Natural killer cell (primary cell): ENCODE measurements around the gene NEU4. TPM values are rescaled to one million over a fixed set of nuclear protein-coding genes. Genes with fewer than 3 reads are reported as not detected.
A peak's percentile ranks its signal among the peaks of the same experiment; 100 is the strongest.

ENCODE experiments used
- ATAC-seq, 3 donors: fragments of 150-1000 bp in 2 of 3; fragments of 200-7000 bp in 1 of 3; cut with Tn5 transposase; 1 replicate in 1 of 3; 2 replicates in 2 of 3; pipeline ENCODE4 v1.10.0; 2021; ENCODE audit warnings: mild to moderate bottlenecking in 2 of 3, moderate library complexity in 2 of 3
- DNase-seq, 2 donors: peaks; one replicate each; pipeline versions ENCODE4 v3.0.0 to v3.0.0-alpha.2; 2013 to 2021; ENCODE audit warnings: mixed read lengths in 1 of 2
- H3K27ac ChIP-seq: one replicate; pipeline ENCODE4 v1.5.1; 2013; ENCODE audit warnings: mild to moderate bottlenecking, low read length
- H3K27me3 ChIP-seq: one replicate; pipeline ENCODE4 v1.6.1; 2013; ENCODE audit warnings: low read length; ENCODE audit not compliant: control insufficient read depth, insufficient read depth
- H3K36me3 ChIP-seq: one replicate; pipeline ENCODE4 v1.6.1; 2013; ENCODE audit warnings: low read length; ENCODE audit not compliant: control insufficient read depth, insufficient read depth
- H3K4me1 ChIP-seq: one replicate; pipeline ENCODE4 v1.6.1; 2013; ENCODE audit warnings: low read length; ENCODE audit not compliant: control insufficient read depth, insufficient read depth
- H3K4me3 ChIP-seq: one replicate; pipeline ENCODE4 v1.5.1; 2013; ENCODE audit warnings: low read length
- H3K9me3 ChIP-seq: one replicate; pipeline ENCODE4 v1.6.1; 2013; ENCODE audit warnings: low read length; ENCODE audit not compliant: control insufficient read depth, insufficient read depth
- H3K27ac Mint-ChIP-seq, 2 donors: one replicate each; pipeline ENCODE4 v1.8.0; 2022; ENCODE audit warnings: mild to moderate bottlenecking in 2 of 2, mixed read lengths in 2 of 2, moderate library complexity in 1 of 2
- H3K27me3 Mint-ChIP-seq, 2 donors: one replicate each; pipeline ENCODE4 v1.8.0; 2022; ENCODE audit warnings: low read depth in 2 of 2, mixed read lengths in 2 of 2
- H3K36me3 Mint-ChIP-seq: one replicate; pipeline ENCODE4 v1.8.0; 2022; ENCODE audit warnings: mixed read lengths
- H3K4me1 Mint-ChIP-seq, 2 donors: one replicate each; pipeline ENCODE4 v1.8.0; 2022; ENCODE audit warnings: mixed read lengths in 2 of 2
- H3K4me3 Mint-ChIP-seq: one replicate; pipeline ENCODE4 v1.8.0; 2022; ENCODE audit warnings: mild to moderate bottlenecking, moderate library complexity, mixed read lengths
- H3K9me3 Mint-ChIP-seq, 2 donors: one replicate each; pipeline ENCODE4 v1.8.0; 2022; ENCODE audit warnings: mixed read lengths in 2 of 2
- WGBS: methylation state at CpG from one replicate; pipeline ENCODE4 v1.1.7; 2013; ENCODE audit warnings: missing lambda C conversion rate; ENCODE audit not compliant: insufficient coverage; 5-methylcytosine and 5-hydroxymethylcytosine counted together
- intact Hi-C: fragments of 100-400 bp; cut with micrococcal nuclease; formaldehyde crosslinking; loops from one replicate; pipeline ENCODE4 v1.14.2; 2022
- total RNA-seq, 4 donors: library from RNA; stranded (reverse); fragments of 120-200 nt in 1 of 4; gene quantifications; one replicate each; pipeline versions ENCODE4 v1.2.3 to v1.2.4, GENCODE V29; 2013 to 2022
- TF ChIP-seq, protein P1 (sequence below): fragments of 200-600 bp; IDR thresholded peaks from one replicate; pipeline ENCODE4 v1.8.0; 2022; ENCODE audit warnings: antibody characterized with exemption

Gene NEU4
- total RNA-seq, 3 donors from 2014 or later (not counting 1 experiment from before 2014, with no cell fraction given): 0.39 to 6.6 (median 2.2) TPM

DNA sequence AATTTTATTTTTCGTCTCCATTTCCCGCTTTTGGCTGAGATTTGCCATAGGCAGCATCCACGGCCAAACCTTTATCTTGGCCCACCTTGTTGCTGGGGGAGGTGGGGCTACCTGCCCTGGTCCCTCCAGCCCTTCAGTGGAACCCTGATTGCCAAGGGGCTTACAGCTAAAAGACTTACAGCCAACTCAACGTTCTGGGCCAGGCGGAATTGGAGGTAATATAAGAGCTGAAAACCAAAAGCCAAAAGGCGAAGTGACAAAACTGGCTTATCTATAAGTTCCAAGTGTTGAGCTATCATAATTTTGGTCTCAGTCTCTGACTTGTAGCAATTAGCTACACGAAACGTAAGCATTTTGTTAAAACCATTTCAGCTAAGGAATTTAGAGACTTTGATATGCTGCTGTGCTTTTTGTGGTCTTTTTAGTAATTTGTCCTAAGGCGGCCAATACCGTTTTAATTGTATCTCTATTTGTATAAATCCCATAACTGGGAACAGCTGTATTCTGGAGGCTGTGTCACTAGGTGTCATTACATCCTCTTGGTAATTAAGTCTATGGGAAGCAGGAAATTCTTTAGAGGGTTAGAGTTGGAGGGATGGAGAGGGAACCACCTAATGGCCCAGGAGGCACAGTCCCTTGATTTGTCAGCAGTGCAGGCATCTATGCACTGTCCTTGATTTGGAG, 25.7 kb downstream of the NEU4 start:
- TF ChIP-seq, protein P1, sequence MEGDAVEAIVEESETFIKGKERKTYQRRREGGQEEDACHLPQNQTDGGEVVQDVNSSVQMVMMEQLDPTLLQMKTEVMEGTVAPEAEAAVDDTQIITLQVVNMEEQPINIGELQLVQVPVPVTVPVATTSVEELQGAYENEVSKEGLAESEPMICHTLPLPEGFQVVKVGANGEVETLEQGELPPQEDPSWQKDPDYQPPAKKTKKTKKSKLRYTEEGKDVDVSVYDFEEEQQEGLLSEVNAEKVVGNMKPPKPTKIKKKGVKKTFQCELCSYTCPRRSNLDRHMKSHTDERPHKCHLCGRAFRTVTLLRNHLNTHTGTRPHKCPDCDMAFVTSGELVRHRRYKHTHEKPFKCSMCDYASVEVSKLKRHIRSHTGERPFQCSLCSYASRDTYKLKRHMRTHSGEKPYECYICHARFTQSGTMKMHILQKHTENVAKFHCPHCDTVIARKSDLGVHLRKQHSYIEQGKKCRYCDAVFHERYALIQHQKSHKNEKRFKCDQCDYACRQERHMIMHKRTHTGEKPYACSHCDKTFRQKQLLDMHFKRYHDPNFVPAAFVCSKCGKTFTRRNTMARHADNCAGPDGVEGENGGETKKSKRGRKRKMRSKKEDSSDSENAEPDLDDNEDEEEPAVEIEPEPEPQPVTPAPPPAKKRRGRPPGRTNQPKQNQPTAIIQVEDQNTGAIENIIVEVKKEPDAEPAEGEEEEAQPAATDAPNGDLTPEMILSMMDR: no peak
- Histone ChIP-seq H3K27me3 (peaks cover 7% of the 10 kb centered on the region), H3K27ac (no peak overlapping the region), H3K9me3 (no peaks in the 10 kb centered on the region), H3K4me1 (no peaks in the 10 kb centered on the region), H3K36me3 (no peaks in the 10 kb centered on the region), H3K4me3 (no peak overlapping the region)
- DNase-seq (peak in 1 of 2 donors; percentile 10), ATAC-seq (no peak)
- no peak overlapping the region for H3K27ac Mint-ChIP-seq
- peaks cover 20 to 51% of the 10 kb centered on the region in 2 donors for H3K27me3 Mint-ChIP-seq
- H3K4me3 Mint-ChIP-seq: no peak overlapping the region
- H3K4me1 Mint-ChIP-seq: peaks cover 10 to 15% of the 10 kb centered on the region in 2 donors
- no peaks in the 10 kb centered on the region for H3K9me3 Mint-ChIP-seq
- intact Hi-C loops: no loop called here
- no peaks in the 10 kb centered on the region for H3K36me3 Mint-ChIP-seq
- WGBS: 93% methylated on average over 8 of the region's 10 CpGs

DNA sequence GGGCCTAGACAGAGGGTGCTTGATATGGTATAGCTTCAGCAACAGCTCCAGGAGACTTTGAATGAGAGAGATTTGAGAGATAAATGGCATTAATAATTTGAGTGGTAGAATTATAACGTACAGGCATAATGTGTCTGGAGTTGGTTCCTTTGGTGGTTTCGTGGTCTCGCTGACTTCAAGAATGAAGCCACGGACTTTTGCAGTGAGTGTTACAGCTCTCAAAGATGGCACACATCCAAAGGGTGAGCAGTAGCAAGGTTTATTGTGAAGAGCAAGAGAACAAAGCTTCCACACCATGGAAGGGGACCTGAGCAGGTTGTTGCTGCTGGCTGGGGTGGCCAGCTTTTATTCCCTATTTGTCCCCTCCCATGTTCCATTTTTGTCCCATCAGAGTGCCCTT, 26.6 kb downstream of the NEU4 start:
- Mint-ChIP-seq H3K9me3 (no peaks in the 10 kb centered on the region), H3K4me3 (no peak overlapping the region), H3K27me3 (peaks cover 20 to 46% of the 10 kb centered on the region in 2 donors), H3K27ac (no peak overlapping the region), H3K36me3 (no peaks in the 10 kb centered on the region), H3K4me1 (peaks cover 14 to 20% of the 10 kb centered on the region in 2 donors)
- H3K9me3 ChIP-seq: no peaks in the 10 kb centered on the region
- no peak overlapping the region for H3K4me3 ChIP-seq
- ATAC-seq (no peak), DNase-seq (no peak)
- intact Hi-C loops: no loop called here
- no peak overlapping the region for H3K27ac ChIP-seq
- peaks cover 7% of the 10 kb centered on the region for H3K27me3 ChIP-seq
- H3K36me3 ChIP-seq: no peaks in the 10 kb centered on the region
- no peaks in the 10 kb centered on the region for H3K4me1 ChIP-seq
- TF ChIP-seq, protein P1: no peak
- 24% methylated on average over 4 of the region's 4 CpGs for WGBS

DNA sequence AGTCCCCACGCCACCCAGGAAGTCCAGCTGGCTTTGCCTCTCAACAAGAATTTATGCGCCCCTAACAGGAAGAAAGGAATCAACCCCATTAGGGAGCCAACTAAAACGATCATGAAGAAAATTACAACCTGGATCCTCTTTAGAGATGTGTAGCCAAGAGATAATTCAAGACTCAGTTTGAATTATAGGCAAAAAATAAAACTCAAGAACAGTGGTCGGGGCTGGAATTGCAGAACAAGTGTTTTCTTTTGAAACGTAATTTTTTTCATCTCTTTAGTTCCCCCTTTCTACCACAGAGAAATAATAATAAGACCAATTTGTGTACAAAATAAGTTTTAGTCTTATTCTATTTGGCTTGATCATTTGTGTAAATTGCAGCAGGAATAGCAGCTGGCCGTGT, 27.3 kb downstream of the NEU4 start:
- Histone ChIP-seq H3K9me3 (no peaks in the 10 kb centered on the region), H3K4me3 (no peak overlapping the region), H3K4me1 (peaks cover 2% of the 10 kb centered on the region), H3K27me3 (peaks cover 7% of the 10 kb centered on the region), H3K27ac (no peak overlapping the region), H3K36me3 (no peaks in the 10 kb centered on the region)
- no peak overlapping the region for H3K27ac Mint-ChIP-seq
- ATAC-seq (no peak), DNase-seq (no peak)
- TF ChIP-seq, protein P1: no peak
- peaks cover 18 to 25% of the 10 kb centered on the region in 2 donors for H3K4me1 Mint-ChIP-seq
- WGBS: 79% methylated on average over 4 of the region's 6 CpGs
- H3K9me3 Mint-ChIP-seq: no peaks in the 10 kb centered on the region
- no peak overlapping the region for H3K4me3 Mint-ChIP-seq
- H3K36me3 Mint-ChIP-seq: no peaks in the 10 kb centered on the region
- peaks cover 20 to 42% of the 10 kb centered on the region in 2 donors for H3K27me3 Mint-ChIP-seq
- intact Hi-C loops: no loop called here
